GM13976 (cell line): ENCODE measurements around the gene TMEM156.
"Not testable (repeated sequence)": the region's sequence is repeated elsewhere in the genome, so short reads cannot be mapped to it uniquely, and the experiment has no call there.

Source experiments
- DNase-seq: peaks from one replicate; pipeline ENCODE4 v3.0.0; 2012; ENCODE audit warnings: low spot score
- in situ Hi-C: fragments of 300-500 bp; cut with MboI; formaldehyde crosslinking; loops from one replicate; pipeline ENCODE4 v1.12.0; 2022; ENCODE audit warnings: low sequenced_read_pairs, mixed read lengths, inconsistent platforms; ENCODE audit not compliant: unreplicated experiment
- TF ChIP-seq, protein P1 (sequence below): IDR thresholded peaks from 2 replicates; pipeline ENCODE4 v1.5.1; 2012; ENCODE audit warnings: borderline replicate concordance, mild to moderate bottlenecking; ENCODE audit not compliant: insufficient read depth; ENCODE audit errors: extremely low read depth, missing control alignments, control extremely low read depth

The TMEM156 gene

DNA sequence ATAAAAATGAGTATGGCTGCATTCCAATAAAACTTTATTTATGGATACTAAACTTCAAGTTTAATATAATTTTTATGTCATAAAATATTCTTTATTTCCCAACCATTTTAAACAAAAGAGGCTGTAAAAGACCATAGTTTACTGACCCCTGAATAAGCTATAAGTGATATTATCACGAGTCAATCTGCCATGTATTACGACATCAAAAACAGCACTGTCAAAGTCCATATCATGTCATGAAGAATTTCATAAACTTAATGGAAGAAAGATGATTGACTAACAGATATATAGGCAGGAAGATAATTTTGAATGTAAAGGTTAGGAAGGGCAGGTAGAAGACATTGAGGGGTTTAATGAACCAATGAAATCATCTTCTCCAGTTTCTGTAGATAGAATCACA is 18.2 kb downstream of the TMEM156 start:
- DNase-seq: no peak
- in situ Hi-C loops: no loop called here
- TF ChIP-seq, protein P1, sequence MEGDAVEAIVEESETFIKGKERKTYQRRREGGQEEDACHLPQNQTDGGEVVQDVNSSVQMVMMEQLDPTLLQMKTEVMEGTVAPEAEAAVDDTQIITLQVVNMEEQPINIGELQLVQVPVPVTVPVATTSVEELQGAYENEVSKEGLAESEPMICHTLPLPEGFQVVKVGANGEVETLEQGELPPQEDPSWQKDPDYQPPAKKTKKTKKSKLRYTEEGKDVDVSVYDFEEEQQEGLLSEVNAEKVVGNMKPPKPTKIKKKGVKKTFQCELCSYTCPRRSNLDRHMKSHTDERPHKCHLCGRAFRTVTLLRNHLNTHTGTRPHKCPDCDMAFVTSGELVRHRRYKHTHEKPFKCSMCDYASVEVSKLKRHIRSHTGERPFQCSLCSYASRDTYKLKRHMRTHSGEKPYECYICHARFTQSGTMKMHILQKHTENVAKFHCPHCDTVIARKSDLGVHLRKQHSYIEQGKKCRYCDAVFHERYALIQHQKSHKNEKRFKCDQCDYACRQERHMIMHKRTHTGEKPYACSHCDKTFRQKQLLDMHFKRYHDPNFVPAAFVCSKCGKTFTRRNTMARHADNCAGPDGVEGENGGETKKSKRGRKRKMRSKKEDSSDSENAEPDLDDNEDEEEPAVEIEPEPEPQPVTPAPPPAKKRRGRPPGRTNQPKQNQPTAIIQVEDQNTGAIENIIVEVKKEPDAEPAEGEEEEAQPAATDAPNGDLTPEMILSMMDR: no peak

DNA sequence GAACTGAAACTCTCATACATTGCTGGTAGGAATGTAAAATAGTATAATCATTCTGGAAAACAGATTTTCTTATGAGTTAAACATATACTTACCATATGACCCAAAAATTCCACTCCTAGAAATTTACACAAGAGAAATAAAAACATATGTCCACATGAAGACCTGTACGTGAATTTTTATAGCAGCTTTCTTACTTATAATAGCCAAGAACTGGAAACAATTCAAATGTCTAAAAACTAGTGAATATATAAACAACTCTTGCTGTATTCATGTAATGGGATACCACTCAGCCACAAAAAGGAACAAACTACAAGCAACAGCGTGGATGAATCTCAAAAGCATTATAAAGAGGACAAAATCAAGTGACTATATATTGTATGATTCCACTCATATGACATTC is 27.5 kb downstream of the TMEM156 start:
- TF ChIP-seq, protein P1: no peak
- in situ Hi-C loops: no loop called here
- no peak for DNase-seq

DNA sequence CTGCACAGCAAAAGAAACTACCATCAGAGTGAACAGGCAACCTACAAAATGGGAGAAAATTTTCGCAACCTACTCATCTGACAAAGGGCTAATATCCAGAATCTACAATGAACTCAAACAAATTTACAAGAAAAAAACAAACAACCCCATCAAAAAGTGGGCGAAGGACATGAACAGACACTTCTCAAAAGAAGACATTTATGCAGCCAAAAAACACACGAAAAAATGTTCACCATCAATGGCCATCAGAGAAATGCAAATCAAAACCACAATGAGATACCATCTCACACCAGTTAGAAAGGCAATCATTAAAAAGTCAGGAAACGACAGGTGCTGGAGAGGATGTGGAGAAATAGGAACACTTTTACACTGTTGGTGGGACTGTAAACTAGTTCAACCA is 30.2 kb downstream of the TMEM156 start:
- in situ Hi-C loops, DNase-seq: not testable (repeated sequence)

GRCh38 chr4:38995660-38996005 is 36.6 kb downstream of the TMEM156 start:
- TF ChIP-seq, protein P1: no peak
- no peak for DNase-seq
- in situ Hi-C loops: no loop called here

GRCh38 chr4:38994135-38994534 is 38.1 kb downstream of the TMEM156 start:
- DNase-seq: no peak
- TF ChIP-seq, protein P1: no peak
- in situ Hi-C loops: no loop called here

DNA sequence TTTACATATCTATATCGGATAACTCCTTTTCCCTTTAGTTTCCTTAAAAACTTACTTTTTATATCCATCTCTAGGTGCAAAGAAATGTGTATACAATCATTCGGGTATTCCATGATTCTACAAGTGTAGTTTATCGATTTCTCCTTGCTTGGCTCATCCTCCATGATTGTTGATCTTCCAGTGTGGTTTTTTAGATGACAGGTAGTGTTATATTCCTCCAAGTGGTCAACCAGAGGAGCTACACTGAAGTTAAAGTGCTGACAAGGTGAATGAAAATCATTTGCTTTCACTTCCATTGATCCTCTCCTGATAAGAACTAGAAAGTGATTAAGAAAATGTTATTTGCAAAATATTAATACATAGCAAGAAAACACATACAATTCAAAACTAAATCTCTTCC is 38.5 kb downstream of the TMEM156 start:
- TF ChIP-seq, protein P1: no peak
- in situ Hi-C loops: no loop called here

GRCh38 chr4:38990241-38990640 is 42.0 kb downstream of the TMEM156 start:
- TF ChIP-seq, protein P1: no peak
- no peak for DNase-seq
- in situ Hi-C loops: no loop called here

More for the DNA sequence above, 38.5 kb downstream of the TMEM156 start:
- no peak for DNase-seq

DNA sequence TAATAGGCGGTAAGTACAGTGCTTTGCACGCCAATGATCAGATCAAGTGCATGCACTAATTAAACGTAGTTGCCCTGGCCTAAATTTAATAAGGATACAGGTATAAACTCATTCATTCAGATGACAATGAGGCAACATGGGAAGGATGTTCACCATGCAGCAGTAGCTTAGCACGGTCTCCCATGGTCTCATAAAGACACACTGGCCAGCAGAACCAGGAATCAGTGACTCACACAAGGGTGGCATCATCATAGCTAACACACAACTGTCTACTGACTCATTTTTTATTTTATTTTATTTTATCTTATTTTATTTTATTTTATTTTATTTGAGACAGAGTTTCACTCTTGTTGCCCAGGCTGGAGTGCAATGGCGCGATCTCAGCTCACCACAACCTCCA is 42.7 kb downstream of the TMEM156 start:
- in situ Hi-C loops: no loop called here
- DNase-seq: no peak
- TF ChIP-seq, protein P1: no peak

GRCh38 chr4:38988353-38988752 is 43.9 kb downstream of the TMEM156 start:
- in situ Hi-C loops, DNase-seq: not testable (repeated sequence)
